GM18951 (cell line): Measurements from ENCODE around the gene JAGN1.
"Not testable (repeated sequence)": the region's sequence is repeated elsewhere in the genome, so short reads cannot be mapped to it uniquely, and the experiment has no call there.

ENCODE experiments used
- POLR2A ChIP-seq: IDR thresholded peaks from 4 replicates; pipeline ENCODE4 v1.6.1; 2011; ENCODE audit warnings: mild to moderate bottlenecking; ENCODE audit not compliant: insufficient read length, insufficient read depth; ENCODE audit errors: extremely low read depth
- in situ Hi-C: fragments of 300-500 bp; cut with MboI; formaldehyde crosslinking; loops from one replicate; pipeline ENCODE4 v1.12.0; 2022; ENCODE audit warnings: low sequenced_read_pairs, mixed read lengths, inconsistent platforms; ENCODE audit not compliant: unreplicated experiment

The JAGN1 gene

GRCh38 chr3:9861626-9862130 is 28.7 kb upstream of the JAGN1 start:
- TF ChIP-seq POLR2A = no peak
- in situ Hi-C loops = no loop called here

GRCh38 chr3:9862391-9863057 is 27.9 kb upstream of the JAGN1 start:
- no peak for TF ChIP-seq POLR2A
- in situ Hi-C loops = no loop called here

- in situ Hi-C loops = no loop called here
- TF ChIP-seq POLR2A = no peak
These were observed 27.2 kb upstream of the JAGN1 start for GRCh38 chr3:9863058-9863772.

GRCh38 chr3:9864200-9864927 is 26.0 kb upstream of the JAGN1 start:
- in situ Hi-C loops = no loop called here
- no peak for TF ChIP-seq POLR2A

- in situ Hi-C loops = not testable (repeated sequence)
These were observed 25.2 kb upstream of the JAGN1 start for GRCh38 chr3:9865125-9865637.

GRCh38 chr3:9866639-9867038 is 23.8 kb upstream of the JAGN1 start:
- TF ChIP-seq POLR2A = no peak
- in situ Hi-C loops = no loop called here

GRCh38 chr3:9867106-9867505 is 23.3 kb upstream of the JAGN1 start:
- no peak for TF ChIP-seq POLR2A
- in situ Hi-C loops = no loop called here

- no peak for TF ChIP-seq POLR2A
These were observed 20.5 kb upstream of the JAGN1 start for GRCh38 chr3:9869955-9870354.

GRCh38 chr3:9870978-9871377 is 19.4 kb upstream of the JAGN1 start:
- no peak for TF ChIP-seq POLR2A
- in situ Hi-C loops = no loop called here

More at GRCh38 chr3:9869955-9870354, 20.5 kb upstream of the JAGN1 start:
- in situ Hi-C loops = no loop called here

- in situ Hi-C loops = not testable (repeated sequence)
These were observed 18.3 kb upstream of the JAGN1 start for GRCh38 chr3:9872067-9872466.

GRCh38 chr3:9875448-9875847 is 15.0 kb upstream of the JAGN1 start:
- TF ChIP-seq POLR2A = no peak
- in situ Hi-C loops = no loop called here

- in situ Hi-C loops = not testable (repeated sequence)
These were observed 14.2 kb upstream of the JAGN1 start for GRCh38 chr3:9876255-9876654.

GRCh38 chr3:9876991-9877390 is 13.4 kb upstream of the JAGN1 start:
- TF ChIP-seq POLR2A = no peak
- in situ Hi-C loops = no loop called here

- TF ChIP-seq POLR2A = no peak
- in situ Hi-C loops = no loop called here
These were observed 11.7 kb upstream of the JAGN1 start for GRCh38 chr3:9878700-9879099.
